Neutrophil (primary cell): ENCODE measurements around the gene PPP6R1.

Source experiments
- H3K27ac ChIP-seq: fragments of 200-600 bp; sonication (generic); 2 replicates; pipeline ENCODE4 v1.5.1; 2016; ENCODE audit warnings: mild to moderate bottlenecking, moderate library complexity
- H3K27me3 ChIP-seq: fragments of 200-600 bp; sonication (generic); 2 replicates; pipeline ENCODE4 v1.6.0; 2016; ENCODE audit warnings: mild to moderate bottlenecking
- H3K36me3 ChIP-seq: fragments of 200-600 bp; sonication (generic); 2 replicates; pipeline ENCODE4 v1.5.1; 2017
- H3K4me1 ChIP-seq, 2 experiments: fragments of 200-600 bp in 1 of 2; sonication (generic) in 1 of 2; 1 replicate in 1 of 2; 2 replicates in 1 of 2; pipeline versions ENCODE4 v1.5.1 to v1.6.1; 2013 to 2016; ENCODE audit warnings: low read depth in 1 of 2, low read length in 1 of 2, mild to moderate bottlenecking in 1 of 2, moderate library complexity in 1 of 2; ENCODE audit not compliant: control insufficient read depth in 1 of 2, insufficient read depth in 1 of 2
- H3K4me3 ChIP-seq, 2 experiments: fragments of 200-600 bp in 1 of 2; sonication (generic) in 1 of 2; 1 replicate in 1 of 2; 2 replicates in 1 of 2; pipeline ENCODE4 v1.5.1; 2013 to 2016; ENCODE audit warnings: low read depth in 1 of 2, low read length in 1 of 2, mild to moderate bottlenecking in 1 of 2, moderate library complexity in 1 of 2
- H3K9me3 ChIP-seq: fragments of 200-600 bp; sonication (generic); 2 replicates; pipeline ENCODE4 v1.5.1; 2016
- TF ChIP-seq, protein P1 (sequence below): fragments of 200-600 bp; sonication (generic); IDR thresholded peaks from 2 replicates; pipeline ENCODE4 v1.5.1; 2016; ENCODE audit warnings: antibody characterized with exemption

PPP6R1 gene

DNA sequence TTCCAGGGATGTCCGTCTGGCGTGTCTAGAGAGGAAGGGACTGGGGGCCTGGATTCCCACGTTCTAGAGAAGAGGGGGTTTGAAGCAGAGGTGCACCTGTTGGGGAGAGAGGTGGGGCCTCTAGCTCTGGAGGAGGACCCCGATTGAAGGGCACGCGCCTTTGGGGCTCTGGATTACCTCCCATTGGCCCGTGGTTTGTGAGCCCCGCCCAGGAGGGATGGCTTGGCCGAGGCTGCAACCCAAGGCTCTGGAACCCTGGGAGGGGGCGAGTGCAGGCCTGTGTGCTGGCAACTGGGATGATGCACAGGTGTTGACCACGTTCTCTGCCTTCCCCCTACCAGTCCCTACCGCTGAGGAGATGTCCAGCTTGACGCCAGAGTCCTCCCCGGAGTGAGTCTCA lies 46.2 kb upstream of the PPP6R1 start:
- Histone ChIP-seq H3K27ac (no peak overlapping the region), H3K4me3 (no peak overlapping the region), H3K4me1 (peaks cover 8 to 9% of the 10 kb centered on the region in 2 experiments), H3K27me3 (no peaks in the 10 kb centered on the region), H3K9me3 (no peaks in the 10 kb centered on the region), H3K36me3 (no peaks in the 10 kb centered on the region)
- TF ChIP-seq, protein P1, sequence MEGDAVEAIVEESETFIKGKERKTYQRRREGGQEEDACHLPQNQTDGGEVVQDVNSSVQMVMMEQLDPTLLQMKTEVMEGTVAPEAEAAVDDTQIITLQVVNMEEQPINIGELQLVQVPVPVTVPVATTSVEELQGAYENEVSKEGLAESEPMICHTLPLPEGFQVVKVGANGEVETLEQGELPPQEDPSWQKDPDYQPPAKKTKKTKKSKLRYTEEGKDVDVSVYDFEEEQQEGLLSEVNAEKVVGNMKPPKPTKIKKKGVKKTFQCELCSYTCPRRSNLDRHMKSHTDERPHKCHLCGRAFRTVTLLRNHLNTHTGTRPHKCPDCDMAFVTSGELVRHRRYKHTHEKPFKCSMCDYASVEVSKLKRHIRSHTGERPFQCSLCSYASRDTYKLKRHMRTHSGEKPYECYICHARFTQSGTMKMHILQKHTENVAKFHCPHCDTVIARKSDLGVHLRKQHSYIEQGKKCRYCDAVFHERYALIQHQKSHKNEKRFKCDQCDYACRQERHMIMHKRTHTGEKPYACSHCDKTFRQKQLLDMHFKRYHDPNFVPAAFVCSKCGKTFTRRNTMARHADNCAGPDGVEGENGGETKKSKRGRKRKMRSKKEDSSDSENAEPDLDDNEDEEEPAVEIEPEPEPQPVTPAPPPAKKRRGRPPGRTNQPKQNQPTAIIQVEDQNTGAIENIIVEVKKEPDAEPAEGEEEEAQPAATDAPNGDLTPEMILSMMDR: no peak

DNA sequence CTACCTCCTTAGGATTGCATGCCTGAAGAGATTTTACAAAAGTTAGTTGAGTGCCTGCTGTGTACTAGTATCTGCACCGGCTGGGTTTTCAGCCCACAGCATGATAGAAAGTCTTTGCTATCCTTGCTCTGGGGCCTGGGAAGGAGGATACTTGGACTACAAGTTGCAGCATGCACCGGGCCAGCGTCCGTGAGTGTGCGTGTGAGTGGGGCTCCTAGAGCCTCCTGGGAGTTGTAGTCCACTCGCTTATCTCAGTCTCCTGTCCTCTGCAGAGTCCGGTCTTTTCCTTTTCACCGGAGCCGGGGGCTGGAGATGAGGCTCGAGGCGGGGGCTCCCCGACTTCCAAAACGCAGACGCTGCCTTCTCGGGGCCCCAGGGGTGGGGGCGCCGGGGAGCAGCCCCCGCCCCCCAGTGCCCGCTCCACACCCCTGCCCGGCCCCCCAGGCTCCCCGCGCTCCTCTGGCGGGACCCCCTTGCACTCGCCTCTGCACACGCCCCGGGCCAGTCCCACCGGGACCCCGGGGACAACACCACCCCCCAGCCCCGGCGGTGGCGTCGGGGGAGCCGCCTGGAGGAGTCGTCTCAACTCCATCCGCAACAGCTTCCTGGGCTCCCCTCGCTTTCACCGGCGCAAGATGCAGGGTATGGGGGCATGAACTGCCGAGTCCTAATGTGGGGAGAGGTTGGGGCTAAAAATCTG lies 45.6 kb upstream of the PPP6R1 start:
- Histone ChIP-seq H3K36me3 (no peaks in the 10 kb centered on the region), H3K27ac (no peak overlapping the region), H3K4me1 (peaks cover 8 to 9% of the 10 kb centered on the region in 2 experiments), H3K9me3 (no peaks in the 10 kb centered on the region), H3K27me3 (no peaks in the 10 kb centered on the region), H3K4me3 (no peak overlapping the region)
- TF ChIP-seq, protein P1: no peak

DNA sequence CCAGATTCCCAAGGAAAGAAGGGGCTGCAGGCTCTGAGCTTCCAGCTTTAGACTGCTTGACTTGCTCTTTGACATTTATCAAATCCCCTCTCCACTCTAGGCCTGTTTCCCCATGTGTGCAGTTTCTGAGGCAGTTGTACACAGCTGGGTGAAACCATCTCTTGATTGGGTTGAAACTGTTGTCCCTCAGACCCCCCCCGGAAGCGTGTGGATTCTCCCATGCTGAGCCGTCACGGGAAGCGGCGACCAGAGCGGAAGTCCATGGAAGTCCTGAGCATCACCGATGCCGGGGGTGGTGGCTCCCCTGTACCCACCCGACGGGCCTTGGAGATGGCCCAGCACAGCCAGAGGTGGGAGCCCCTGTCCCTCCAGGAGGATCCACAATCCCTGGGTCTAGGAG lies 44.7 kb upstream of the PPP6R1 start:
- H3K9me3 ChIP-seq: no peaks in the 10 kb centered on the region
- no peak overlapping the region for H3K4me3 ChIP-seq
- H3K4me1 ChIP-seq: peaks cover 8 to 9% of the 10 kb centered on the region in 2 experiments
- TF ChIP-seq, protein P1: no peak
- H3K27me3 ChIP-seq: peaks cover 5% of the 10 kb centered on the region
- no peaks in the 10 kb centered on the region for H3K36me3 ChIP-seq
- no peak overlapping the region for H3K27ac ChIP-seq

DNA sequence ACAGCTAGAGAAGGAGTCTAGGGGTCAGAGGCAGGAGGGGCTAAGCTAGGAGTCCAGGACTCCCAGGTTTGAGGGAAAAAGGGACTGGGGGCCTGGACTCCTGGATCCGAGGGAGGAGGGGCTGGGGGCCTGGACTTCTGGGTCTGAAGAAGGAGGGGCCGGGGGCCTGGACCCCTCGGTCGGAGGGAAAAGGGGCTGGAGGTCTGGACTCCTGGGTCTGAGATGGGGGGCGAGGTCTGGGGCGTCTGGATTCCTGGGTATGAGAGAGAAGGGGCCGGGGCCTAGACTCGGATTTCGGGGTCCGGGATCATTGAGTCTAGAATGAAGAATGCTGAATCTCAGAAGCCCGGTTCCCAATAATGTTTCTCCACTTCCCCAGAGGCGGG lies 43.5 kb upstream of the PPP6R1 start:
- no peaks in the 10 kb centered on the region for H3K9me3 ChIP-seq
- peaks cover 9% of the 10 kb centered on the region for H3K27me3 ChIP-seq
- no peak overlapping the region for H3K27ac ChIP-seq
- H3K4me3 ChIP-seq: peak overlapping the region in 1 of 2 experiments; percentile 9
- peaks cover 8 to 9% of the 10 kb centered on the region in 2 experiments for H3K4me1 ChIP-seq
- TF ChIP-seq, protein P1: no peak
- no peaks in the 10 kb centered on the region for H3K36me3 ChIP-seq

DNA sequence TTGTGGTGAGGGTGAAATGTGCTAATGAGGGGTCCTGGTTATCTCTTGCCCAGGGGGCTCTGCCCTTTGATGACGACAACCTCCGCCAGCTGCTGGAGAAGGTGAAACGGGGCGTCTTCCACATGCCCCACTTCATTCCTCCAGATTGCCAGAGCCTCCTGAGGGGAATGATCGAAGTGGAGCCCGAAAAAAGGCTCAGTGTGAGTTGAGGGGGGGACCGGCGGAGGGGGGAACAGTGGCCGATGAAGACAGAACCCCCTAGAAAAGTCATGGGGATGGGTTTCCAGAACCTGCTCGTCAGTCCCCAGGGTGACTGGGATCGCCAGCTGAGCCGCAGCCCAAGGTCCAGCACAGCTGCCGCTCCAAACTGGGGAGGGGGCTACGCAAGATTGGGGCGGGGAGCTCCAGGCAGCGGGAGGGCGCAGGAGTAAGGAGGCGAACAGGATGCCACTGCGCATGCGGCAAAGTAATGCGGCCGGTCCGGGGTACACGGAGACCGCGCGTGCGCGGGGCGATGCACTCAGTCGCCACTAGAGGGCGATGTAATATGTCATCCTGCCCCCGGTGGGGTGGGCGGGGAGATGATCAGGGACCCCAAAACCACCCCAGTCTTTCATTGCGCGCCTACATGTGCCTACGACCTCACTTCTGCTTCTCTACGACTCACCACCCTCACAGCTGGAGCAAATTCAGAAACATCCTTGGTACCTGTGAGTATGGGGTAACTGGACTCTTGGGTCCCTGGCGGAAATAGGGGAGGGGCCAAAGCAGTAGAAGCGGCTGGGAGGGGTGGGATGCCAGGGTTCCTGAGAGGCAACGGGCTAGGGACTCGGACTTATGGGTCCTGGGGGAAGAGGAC lies 42.9 kb upstream of the PPP6R1 start:
- TF ChIP-seq, protein P1: peak; percentile 95
- Histone ChIP-seq H3K9me3 (no peaks in the 10 kb centered on the region), H3K27ac (no peak overlapping the region), H3K4me1 (peaks cover 8 to 9% of the 10 kb centered on the region in 2 experiments), H3K4me3 (peak overlapping the region; percentile 9 to 45), H3K27me3 (peaks cover 11% of the 10 kb centered on the region), H3K36me3 (no peaks in the 10 kb centered on the region)
